HFF-Myc (cell line): ENCODE data around the gene THBS4.

Experiments used
- DNase-seq: peaks from one replicate; pipeline ENCODE4 v3.0.0-alpha.2; 2011; ENCODE audit warnings: low read depth; ENCODE audit errors: extremely low read depth
- H3K4me3 ChIP-seq: replicated peaks from 2 replicates; pipeline ENCODE4 v1.5.1; 2011; ENCODE audit warnings: low read depth, mild to moderate bottlenecking, control low read depth, low read length
- CTCF ChIP-seq: IDR thresholded peaks from 2 replicates; pipeline ENCODE4 v1.5.1; 2012; ENCODE audit warnings: mild to moderate bottlenecking, low read depth, low read length, control low read depth; ENCODE audit errors: missing control alignments

The THBS4 gene

DNA sequence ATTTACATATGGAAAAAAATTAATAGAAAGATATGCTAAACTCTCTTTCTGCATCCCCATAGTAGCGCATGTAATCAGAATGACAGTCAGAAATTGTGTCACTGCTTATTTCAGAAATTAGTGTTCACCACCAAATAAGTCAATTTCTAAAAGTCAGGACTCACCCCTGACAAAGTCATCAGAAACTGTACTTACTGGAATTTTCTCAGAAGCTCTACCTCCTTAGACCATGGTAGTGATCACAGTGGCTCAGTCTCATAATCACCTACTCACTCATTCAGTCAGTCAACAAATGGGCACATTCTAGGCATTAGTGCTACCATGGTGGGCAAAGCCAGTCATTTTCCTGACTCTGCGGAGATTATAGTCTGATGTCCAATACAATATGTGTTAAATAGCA lies 22.0 kb downstream of the THBS4 start:
- no peak overlapping the region for H3K4me3 ChIP-seq
- TF ChIP-seq CTCF: no peak
- no peak for DNase-seq

DNA sequence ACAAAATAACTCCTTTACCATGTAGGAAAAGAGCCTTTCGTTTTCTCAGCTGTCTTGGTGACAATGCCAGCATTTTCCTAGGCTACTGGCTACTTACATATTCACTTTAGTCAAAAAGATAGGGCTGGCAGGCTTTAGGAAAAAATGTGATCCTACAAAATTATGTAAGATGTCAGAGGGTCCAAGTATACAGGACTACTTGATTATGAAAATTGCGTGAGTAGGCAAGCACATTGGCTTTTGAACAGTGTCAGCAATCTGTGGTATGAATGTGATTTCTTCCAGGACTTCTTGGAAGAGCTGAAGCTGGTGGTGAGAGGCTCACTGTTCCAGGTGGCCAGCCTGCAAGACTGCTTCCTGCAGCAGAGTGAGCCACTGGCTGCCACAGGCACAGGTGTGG lies 22.8 kb downstream of the THBS4 start:
- no peak overlapping the region for H3K4me3 ChIP-seq
- TF ChIP-seq CTCF: no peak
- no peak for DNase-seq

DNA sequence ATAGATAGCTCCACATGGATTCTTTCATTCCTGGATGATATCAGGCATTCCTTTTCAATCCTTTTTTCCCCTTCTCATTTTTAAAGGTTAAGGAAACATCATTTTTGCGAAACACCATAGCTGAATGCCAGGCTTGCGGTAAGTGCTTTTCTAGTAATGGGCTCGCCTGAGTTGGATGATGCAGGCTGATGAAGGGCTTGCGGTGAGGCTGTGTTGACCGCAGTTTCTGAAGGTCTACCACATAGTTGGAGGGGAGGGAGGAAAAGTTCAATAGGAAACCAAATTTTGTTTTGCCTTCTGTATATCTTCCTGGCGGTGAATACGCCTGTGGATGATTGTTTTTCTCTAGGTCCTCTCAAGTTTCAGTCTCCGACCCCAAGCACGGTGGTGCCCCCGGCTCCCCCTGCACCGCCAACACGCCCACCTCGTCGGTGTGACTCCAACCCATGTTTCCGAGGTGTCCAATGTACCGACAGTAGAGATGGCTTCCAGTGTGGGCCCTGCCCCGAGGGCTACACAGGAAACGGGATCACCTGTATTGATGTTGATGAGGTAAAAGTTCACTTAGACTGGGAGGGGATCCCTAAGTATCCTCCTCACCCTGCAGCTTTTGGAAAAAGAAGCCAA lies 24.3 kb downstream of the THBS4 start:
- no peak for DNase-seq
- no peak overlapping the region for H3K4me3 ChIP-seq
- TF ChIP-seq CTCF: no peak

DNA sequence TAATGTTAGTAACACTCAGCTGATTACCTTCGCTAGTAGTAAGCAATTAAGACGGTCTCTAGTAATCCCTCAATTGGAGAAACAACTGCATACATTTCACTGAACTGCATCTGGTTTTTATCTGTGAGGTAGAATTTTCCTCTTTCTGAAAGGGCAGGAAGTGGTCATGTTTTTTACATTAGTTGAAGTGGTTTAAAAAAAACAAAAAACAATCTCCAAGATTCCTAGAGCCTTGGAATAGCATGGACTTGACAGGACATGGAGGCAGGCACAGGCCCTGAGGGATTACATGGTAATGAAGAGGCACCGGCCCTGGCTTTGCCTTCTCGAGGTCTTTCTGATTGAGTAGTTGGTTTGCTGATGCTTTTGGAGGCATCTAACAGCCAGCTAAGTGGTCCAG lies 25.8 kb downstream of the THBS4 start:
- H3K4me3 ChIP-seq: no peak overlapping the region
- no peak for TF ChIP-seq CTCF
- DNase-seq: no peak

DNA sequence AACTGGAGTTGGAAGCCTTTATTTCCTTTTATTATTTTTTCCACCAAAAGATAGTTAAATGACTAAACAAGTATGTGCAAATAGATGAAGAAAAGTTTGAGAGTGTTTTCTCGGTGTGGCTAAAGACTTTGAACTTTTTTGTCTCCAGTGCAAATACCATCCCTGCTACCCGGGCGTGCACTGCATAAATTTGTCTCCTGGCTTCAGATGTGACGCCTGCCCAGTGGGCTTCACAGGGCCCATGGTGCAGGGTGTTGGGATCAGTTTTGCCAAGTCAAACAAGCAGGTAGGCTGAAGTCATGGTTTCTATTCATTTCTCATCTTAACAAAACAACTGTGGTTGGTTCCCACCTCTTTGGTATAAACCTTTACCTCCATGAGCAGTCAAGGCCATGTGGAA lies 26.4 kb downstream of the THBS4 start:
- H3K4me3 ChIP-seq: no peak overlapping the region
- DNase-seq: no peak
- TF ChIP-seq CTCF: no peak

DNA sequence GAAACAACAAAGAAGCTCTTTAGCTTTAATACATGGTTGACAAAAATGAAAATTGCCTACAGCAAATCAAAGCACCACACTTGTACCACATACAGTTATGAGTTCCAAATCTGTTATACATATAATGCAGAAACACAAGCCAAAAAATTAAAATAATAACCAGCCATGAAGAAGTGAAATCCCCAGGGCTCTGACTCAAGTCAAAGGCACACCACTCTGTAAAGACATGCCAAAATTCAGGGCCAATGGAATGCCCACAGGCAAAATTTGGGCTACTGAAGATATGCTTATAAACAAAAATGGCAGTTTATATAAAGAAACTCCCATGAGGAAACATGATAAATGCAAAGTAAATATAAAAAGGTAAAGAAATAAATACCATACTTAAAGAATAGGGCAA lies 29.0 kb downstream of the THBS4 start:
- no peak for TF ChIP-seq CTCF
- DNase-seq: no peak
- no peak overlapping the region for H3K4me3 ChIP-seq

DNA sequence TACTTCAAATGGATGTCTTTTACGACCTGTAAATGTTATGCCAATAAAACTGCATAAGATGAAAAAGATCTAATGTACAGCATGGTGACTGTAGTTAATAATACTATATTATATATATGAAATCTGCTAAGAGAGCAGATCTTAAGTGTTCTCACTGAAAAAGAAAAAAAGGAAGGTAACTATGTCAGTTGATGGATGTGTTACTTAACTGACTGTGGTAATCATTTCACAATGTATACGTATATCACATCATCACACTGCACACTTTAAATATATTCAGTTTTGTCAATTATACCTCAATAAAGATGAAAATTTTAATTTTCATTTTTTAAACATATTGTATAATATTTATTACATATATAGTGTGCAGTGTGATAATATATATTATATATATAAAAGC lies 31.9 kb downstream of the THBS4 start:
- TF ChIP-seq CTCF: no peak
- no peak for DNase-seq
- no peak overlapping the region for H3K4me3 ChIP-seq
